K562 (cell line): ENCODE data around the gene MERTK. TPM values are rescaled to one million over a fixed set of nuclear protein-coding genes. Genes with fewer than 3 reads are reported as not detected.
A peak's percentile ranks its signal among the peaks of the same experiment; 100 is the strongest.

Source experiments
- ATAC-seq: fragments of 200-7000 bp; cut with Tn5 transposase; 3 replicates; pipeline ENCODE4 v1.9.1; 2020; ENCODE audit warnings: moderate library complexity
- BruUV-seq: library from RNA; stranded (reverse); fragments of 400-500 nt; replicated peaks from 2 replicates; lab custom pipeline; 2021; lab: Mats Ljungman, UMichigan
- CTCF ChIA-PET: fragments of 300-600 bp; formaldehyde crosslinking; extraction: SDS; loops from one replicate; lab custom pipeline; 2021; ENCODE audit warnings: low intra/inter-chr PET ratio; lab: Yijun Ruan, JAX
- POLR2A ChIA-PET: fragments of 300-600, 350-650 bp; sonication (Branson Sonifier 250); formaldehyde crosslinking; extraction: SDS; loops from one replicate; lab custom pipeline; 2021; ENCODE audit warnings: antibody characterized with exemption, inconsistent platforms; lab: Yijun Ruan, JAX
- DNase-seq, 4 experiments: peaks; one replicate each; pipeline versions ENCODE4 v3.0.0 to v3.0.0-alpha.2; 2011 to 2018; ENCODE audit warnings: low spot score in 3 of 4, mixed read lengths in 3 of 4; ENCODE audit errors: extremely low read depth in 1 of 4
- FAIRE-seq: peaks from 2 replicates; lab custom pipeline; 2011; peaks lifted over from hg19 to GRCh38; lab: Jason Lieb, UNC
- H2AFZ ChIP-seq: 2 replicates; pipeline ENCODE4 v1.6.0; 2011; ENCODE audit warnings: low read depth, low read length, control low read depth, inconsistent platforms
- H3K27ac ChIP-seq: fragments of 200-600 bp; 3 replicates; pipeline ENCODE4 v1.8.0; 2011; ENCODE audit warnings: low read depth, mild to moderate bottlenecking, control low read depth, inconsistent platforms, low read length, moderate library complexity, mixed read lengths; ENCODE audit errors: extremely low read depth
- H3K27me3 ChIP-seq, 2 experiments: fragments of 300-600 bp in 1 of 2; 2 replicates in 1 of 2; 3 replicates in 1 of 2; pipeline versions ENCODE4 v1.6.0 to v1.8.0; 2011; ENCODE audit warnings: inconsistent platforms in 2 of 2, low read length in 2 of 2, mild to moderate bottlenecking in 1 of 2, mixed read lengths in 1 of 2, moderate library complexity in 1 of 2; ENCODE audit not compliant: control insufficient read depth in 2 of 2, insufficient read depth in 2 of 2
- H3K36me3 ChIP-seq: fragments of 300-600 bp; 3 replicates; pipeline ENCODE4 v1.8.0; 2011; ENCODE audit warnings: mild to moderate bottlenecking, low read length, inconsistent platforms; ENCODE audit not compliant: control insufficient read depth, insufficient read depth
- H3K4me1 ChIP-seq, 2 experiments: fragments of 200-600 bp in 1 of 2; replicated peaks in 1 of 2; 2 replicates in 1 of 2; 3 replicates in 1 of 2; pipeline versions ENCODE4 v1.5.1 to v1.8.0; 2011; ENCODE audit warnings: inconsistent platforms in 2 of 2, low read length in 2 of 2, mild to moderate bottlenecking in 1 of 2, mixed read lengths in 1 of 2, moderate library complexity in 1 of 2; ENCODE audit not compliant: control insufficient read depth in 2 of 2, insufficient read depth in 2 of 2
- H3K4me2 ChIP-seq: 2 replicates; pipeline ENCODE4 v1.6.1; 2011; ENCODE audit warnings: low read length, control low read depth, inconsistent platforms, mixed read lengths; ENCODE audit not compliant: insufficient read depth
- H3K4me3 ChIP-seq: fragments of 200-600 bp; sonication (generic), shearing (Covaris generic); 2 replicates; pipeline ENCODE4 v1.5.1; 2016; ENCODE audit warnings: control low read depth, inconsistent platforms
- H3K79me2 ChIP-seq: fragments of 200-600 bp; 3 replicates; pipeline ENCODE4 v1.8.0; 2011; ENCODE audit warnings: low read length, inconsistent platforms; ENCODE audit not compliant: control insufficient read depth, insufficient read depth
- H3K9ac ChIP-seq, 2 experiments: 2 replicates each; pipeline versions ENCODE4 v1.6.0 to v1.6.1; 2011; ENCODE audit warnings: low read depth in 2 of 2, low read length in 2 of 2, control low read depth in 1 of 2, inconsistent platforms in 1 of 2, mild to moderate bottlenecking in 1 of 2, mixed read lengths in 1 of 2; ENCODE audit not compliant: insufficient read depth in 1 of 2
- H3K9me1 ChIP-seq: one replicate; pipeline ENCODE4 v1.6.0; 2011; ENCODE audit warnings: inconsistent platforms, mild to moderate bottlenecking, low read length, moderate library complexity; ENCODE audit not compliant: control insufficient read depth, insufficient read depth
- H3K9me3 ChIP-seq: replicated peaks from 2 replicates; pipeline ENCODE4 v1.5.1; 2011; ENCODE audit warnings: low read depth, low read length, inconsistent platforms; ENCODE audit not compliant: control insufficient read depth, insufficient read depth
- H4K20me1 ChIP-seq: replicated peaks from 2 replicates; pipeline ENCODE4 v1.6.1; 2011; ENCODE audit warnings: low read length, inconsistent platforms, mixed read lengths; ENCODE audit not compliant: control insufficient read depth, insufficient read depth
- EP300 ChIP-seq: IDR thresholded peaks from 2 replicates; pipeline ENCODE4 v1.6.1; 2012; ENCODE audit warnings: low read length, improper control_type of control experiment
- EP400 ChIP-seq: fragments of 450-650 bp; IDR thresholded peaks from 2 replicates; pipeline ENCODE4 v1.6.1; 2017; ENCODE audit warnings: antibody characterized with exemption, mild to moderate bottlenecking, moderate library complexity
- HDAC3 ChIP-seq: fragments of 450-650 bp; IDR thresholded peaks from 2 replicates; pipeline ENCODE4 v1.6.1; 2018; ENCODE audit warnings: borderline replicate concordance, mild to moderate bottlenecking, moderate library complexity; ENCODE audit not compliant: partially characterized antibody
- HMG20A ChIP-seq: fragments of 450-650 bp; formaldehyde crosslinking; conservative IDR thresholded peaks from 2 replicates; pipeline ENCODE4 v1.4.0; 2020; ENCODE audit warnings: mild to moderate bottlenecking, mixed read lengths
- HMGN3 ChIP-seq: IDR thresholded peaks from 2 replicates; pipeline ENCODE4 v1.6.1; 2011; ENCODE audit warnings: borderline replicate concordance, low read depth, mild to moderate bottlenecking, mixed read lengths, low read length; ENCODE audit not compliant: insufficient read length; ENCODE audit errors: extremely low read depth
- HNRNPK ChIP-seq: fragments of 200-400 bp; formaldehyde crosslinking; IDR thresholded peaks from one replicate; pipeline ENCODE4 v1.6.1; 2018; ENCODE audit warnings: mild to moderate bottlenecking, low read depth, low read length; ENCODE audit not compliant: poor library complexity, severe bottlenecking
- MAZ ChIP-seq, 2 experiments: fragments of 450-650 bp in 1 of 2; sonication (generic) in 1 of 2; formaldehyde crosslinking; IDR thresholded peaks in 1 of 2; conservative IDR thresholded peaks in 1 of 2; 2 replicates each; pipeline versions ENCODE4 v1.4.0 to v1.5.0; 2020; ENCODE audit warnings: mild to moderate bottlenecking in 1 of 2, missing genetic modification reagents in 1 of 2
- MECOM ChIP-seq: fragments of 250-450 bp; sonication (Bioruptor Pico); IDR thresholded peaks from 2 replicates; pipeline ENCODE4 v1.8.0; 2022; ENCODE audit warnings: inconsistent platforms
- MED1 ChIP-seq: sonication (generic); formaldehyde crosslinking; IDR thresholded peaks from 2 replicates; pipeline ENCODE4 v1.8.1; 2023; ENCODE audit warnings: missing genetic modification reagents, borderline replicate concordance
- PHB2 ChIP-seq: fragments of 450-650 bp; IDR thresholded peaks from 2 replicates; pipeline ENCODE4 v1.6.1; 2017; ENCODE audit warnings: low read depth
- POLR2AphosphoS2 ChIP-seq: IDR thresholded peaks from 2 replicates; pipeline ENCODE4 v1.6.1; 2012; ENCODE audit warnings: low read length, improper control_type of control experiment
- SMARCA4 ChIP-seq: fragments of 450-650 bp; IDR thresholded peaks from 2 replicates; pipeline ENCODE4 v1.6.1; 2016
- SRF ChIP-seq, 2 experiments: fragments of 250-450, 450-650 bp in 1 of 2; sonication (Bioruptor Pico) in 1 of 2; sonication (generic) in 1 of 2; formaldehyde crosslinking; IDR thresholded peaks; 2 replicates each; pipeline versions ENCODE4 v1.5.0 to v1.5.1; 2020 to 2022; ENCODE audit warnings: mild to moderate bottlenecking in 1 of 2, missing genetic modification reagents in 1 of 2
- TAF1 ChIP-seq: IDR thresholded peaks from 2 replicates; pipeline ENCODE4 v1.6.1; 2011; ENCODE audit warnings: mild to moderate bottlenecking, low read length, moderate library complexity; ENCODE audit not compliant: insufficient read depth, control insufficient read depth, severe bottlenecking; ENCODE audit errors: extremely low read depth
- TCF7L2 ChIP-seq: fragments of 150-350 bp; IDR thresholded peaks from 2 replicates; pipeline ENCODE4 v1.6.1; 2016; ENCODE audit warnings: low read depth, mild to moderate bottlenecking, low read length, moderate library complexity
- TEAD2 ChIP-seq: fragments of 450-650 bp; IDR thresholded peaks from 2 replicates; pipeline ENCODE4 v1.6.1; 2016; ENCODE audit warnings: missing genetic modification characterization, control low read depth, missing compliant biosample characterization
- TRIM28 ChIP-seq: fragments of 450-650 bp; IDR thresholded peaks from 2 replicates; pipeline ENCODE4 v1.6.1; 2017
- ZNF444 ChIP-seq: fragments of 250-450 bp; sonication (Bioruptor Pico); IDR thresholded peaks from 2 replicates; pipeline ENCODE4 v1.4.0; 2020; ENCODE audit warnings: mild to moderate bottlenecking, moderate library complexity
- ZNF76 ChIP-seq: fragments of 250-450 bp; sonication (Bioruptor Pico); IDR thresholded peaks from 2 replicates; pipeline ENCODE4 v1.4.0; 2020; ENCODE audit warnings: mild to moderate bottlenecking, moderate library complexity, borderline replicate concordance
- ZNF77 ChIP-seq: fragments of 250-450 bp; sonication (Bioruptor Pico); IDR thresholded peaks from 2 replicates; pipeline ENCODE4 v1.5.0; 2020
- WGBS: fragments of 100-300 bp; shearing (Covaris generic); methylation state at CpG from one replicate; pipeline ENCODE4 v1.1.6; 2016; ENCODE audit warnings: low coverage, mixed read lengths; ENCODE audit not compliant: insufficient coverage; ENCODE audit errors: missing lambda C conversion rate; 5-methylcytosine and 5-hydroxymethylcytosine counted together
- in situ Hi-C: fragments of 300-500 bp; cut with MboI; formaldehyde crosslinking; loops from 4 replicates; pipeline ENCODE4 v1.15.0; 2018; ENCODE audit warnings: inconsistent platforms, mixed read lengths
- intact Hi-C: fragments of 100-400 bp; cut with micrococcal nuclease; formaldehyde crosslinking; loops from 2 replicates; pipeline ENCODE4 v1.14.2; 2022
- polyA plus RNA-seq, 8 experiments: library from polyadenylated mRNA; depleted of rRNA in 4 of 8; stranded (reverse) in 5 of 8; unstranded in 3 of 8; fragments of >200 nt; fragmentation: Nextera tagmentation in 2 of 8; fragmentation: Illumina TruSeq in 1 of 8; extraction: Ambion mirVana in 2 of 8; extraction: Trizol in 1 of 8; gene quantifications; 2 replicates each; pipeline versions ENCODE4 v1.2.1 to v1.2.3, GENCODE V29; 2011 to 2014; ENCODE audit warnings: inconsistent platforms in 1 of 8, missing spikeins in 1 of 8
- total RNA-seq, 7 experiments: library from RNA; depleted of rRNA in 6 of 7; stranded (reverse); fragments of >200 nt in 6 of 7; fragmentation: Illumina TruSeq in 2 of 7; extraction: Trizol in 2 of 7; gene quantifications; 2 replicates each; pipeline versions ENCODE4 v1.2.1 to v1.2.3, GENCODE V29; 2011 to 2021; ENCODE audit warnings: low replicate concordance in 1 of 7
- TF ChIP-seq, protein P1 (sequence below): fragments of 450-650 bp; formaldehyde crosslinking; IDR thresholded peaks from 2 replicates; pipeline ENCODE4 v1.4.0; 2020; ENCODE audit warnings: mild to moderate bottlenecking, moderate library complexity
- TF ChIP-seq, protein P2 (sequence below): fragments of 450-650 bp; formaldehyde crosslinking; IDR thresholded peaks from 2 replicates; pipeline ENCODE4 v1.4.0; 2022; ENCODE audit warnings: mild to moderate bottlenecking, moderate library complexity

MERTK gene
- total and polyA plus RNA-seq, 9 of the 15 experiments (the other 6 are each of a cell fraction or from before 2014, with no cell fraction given), result 0.23 to 1.6 (median 0.74) TPM

DNA sequence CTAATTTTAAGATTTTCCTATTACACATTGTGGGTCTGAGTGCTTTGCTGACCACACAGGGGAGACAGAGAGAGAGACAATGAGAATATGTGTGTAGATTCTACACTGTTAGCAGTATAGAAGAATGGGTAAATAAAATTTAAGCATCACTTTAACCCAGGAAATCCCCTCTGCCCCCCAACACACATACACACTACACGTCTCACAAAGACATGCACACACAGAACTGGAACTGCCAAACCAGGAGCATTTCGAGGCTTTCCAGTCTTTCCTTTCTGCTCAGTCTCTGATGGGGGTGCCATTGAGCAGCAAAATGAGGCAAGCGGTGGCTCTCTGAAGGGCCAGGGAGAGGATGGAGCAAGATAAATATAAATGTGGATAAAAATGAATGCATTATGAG is 2.5 kb downstream of the MERTK start (continued):
- TF ChIP-seq MED1 (CRISPR knock-in tag) (no peak), ZNF76 (CRISPR knock-in tag) (no peak), TEAD2 (tag) (no peak), HNRNPK (no peak), HDAC3 (no peak), HMG20A (CRISPR knock-in tag) (no peak)
- TF ChIP-seq, all 486 proteins: peak for 8

- no peaks in the 10 kb centered on the region for H3K79me2 ChIP-seq
- no peaks in the 10 kb centered on the region for H3K9me1 ChIP-seq
- BruUV-seq, result no TSS peak
- CTCF ChIA-PET, result no interaction called here
- no peak overlapping the region for H3K9ac ChIP-seq
- H3K4me3 ChIP-seq, result no peak overlapping the region
- WGBS, result 39% methylated on average over 3 of the region's 3 CpGs
- H4K20me1 ChIP-seq, result no peaks in the 10 kb centered on the region
- DNase-seq (peak in 1 of 4 experiments; percentile 2), FAIRE-seq (no peak), ATAC-seq (no peak)
- no peaks in the 10 kb centered on the region for H3K36me3 ChIP-seq
- in situ Hi-C loops, result loop anchor here (10.0 kb wide), 1 partner anchor 681 kb away; the partner anchor contains the start of gene CHCHD5
- peak overlapping the region; percentile 53; the same call in 1 of the 2 replicates for H2AFZ ChIP-seq
- no peaks in the 10 kb centered on the region for H3K9me3 ChIP-seq
- H3K4me2 ChIP-seq, result no peak overlapping the region
- H3K27ac ChIP-seq, result no peak overlapping the region
- intact Hi-C loops, result no loop called here
- peaks cover 0 to 6% of the 10 kb centered on the region in 2 experiments; a peak in 2 of 5 replicates for H3K27me3 ChIP-seq
- H3K4me1 ChIP-seq, result peaks cover 18 to 31% of the 10 kb centered on the region in 2 experiments
- POLR2A ChIA-PET, result interaction anchor here (0.6 to 1.2 kb wide), 5 partner anchors 16 to 361 kb away, joined by 3 to 4 read pairs (median 3); no protein-coding TSS in a partner anchor
- TF ChIP-seq HMGN3 (no peak), ZNF77 (CRISPR knock-in tag) (no peak), TCF7L2 (no peak), EP400 (no peak), EP300 (no peak), MAZ (CRISPR knock-in tag; conservative IDR thresholded peaks at IDR 0.05 in 1 of 2, IDR thresholded peaks at IDR 0.05 in 1 of 2) (no peak), SRF (CRISPR knock-in tag; IDR thresholded peaks at IDR 0.05) (no peak), PHB2 (no peak), TRIM28 (no peak), SMARCA4 (no peak), MECOM (CRISPR knock-in tag) (no peak), ZNF444 (CRISPR knock-in tag) (no peak), TAF1 (no peak), POLR2AphosphoS2 (no peak)
- TF ChIP-seq, protein P1, sequence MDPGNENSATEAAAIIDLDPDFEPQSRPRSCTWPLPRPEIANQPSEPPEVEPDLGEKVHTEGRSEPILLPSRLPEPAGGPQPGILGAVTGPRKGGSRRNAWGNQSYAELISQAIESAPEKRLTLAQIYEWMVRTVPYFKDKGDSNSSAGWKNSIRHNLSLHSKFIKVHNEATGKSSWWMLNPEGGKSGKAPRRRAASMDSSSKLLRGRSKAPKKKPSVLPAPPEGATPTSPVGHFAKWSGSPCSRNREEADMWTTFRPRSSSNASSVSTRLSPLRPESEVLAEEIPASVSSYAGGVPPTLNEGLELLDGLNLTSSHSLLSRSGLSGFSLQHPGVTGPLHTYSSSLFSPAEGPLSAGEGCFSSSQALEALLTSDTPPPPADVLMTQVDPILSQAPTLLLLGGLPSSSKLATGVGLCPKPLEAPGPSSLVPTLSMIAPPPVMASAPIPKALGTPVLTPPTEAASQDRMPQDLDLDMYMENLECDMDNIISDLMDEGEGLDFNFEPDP, result no peak
- TF ChIP-seq, protein P2, sequence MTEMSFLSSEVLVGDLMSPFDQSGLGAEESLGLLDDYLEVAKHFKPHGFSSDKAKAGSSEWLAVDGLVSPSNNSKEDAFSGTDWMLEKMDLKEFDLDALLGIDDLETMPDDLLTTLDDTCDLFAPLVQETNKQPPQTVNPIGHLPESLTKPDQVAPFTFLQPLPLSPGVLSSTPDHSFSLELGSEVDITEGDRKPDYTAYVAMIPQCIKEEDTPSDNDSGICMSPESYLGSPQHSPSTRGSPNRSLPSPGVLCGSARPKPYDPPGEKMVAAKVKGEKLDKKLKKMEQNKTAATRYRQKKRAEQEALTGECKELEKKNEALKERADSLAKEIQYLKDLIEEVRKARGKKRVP (CRISPR knock-in tag), result no peak
These were observed 5.1 kb downstream of the MERTK start for GRCh38 chr2:111903516-111903915.
